Smooth muscle cell (in vitro differentiated cells): ENCODE data around the gene KIF18B. TPM values are rescaled to one million over a fixed set of nuclear protein-coding genes. Genes with fewer than 3 reads are reported as not detected.

Source experiments
- DNase-seq: peaks from one replicate; lab custom pipeline; 2025; ENCODE audit not compliant: unreplicated experiment; lab: John Stamatoyannopoulos, UW
- H2AFZ ChIP-seq: fragments of 200-600 bp; sonication (generic); 2 replicates; pipeline ENCODE4 v1.6.0; 2016; ENCODE audit warnings: antibody characterized with exemption, low read depth, mild to moderate bottlenecking
- H3F3A ChIP-seq: fragments of 200-600 bp; sonication (generic); 2 replicates; pipeline ENCODE4 v1.6.0; 2017; ENCODE audit warnings: antibody characterized with exemption, low read depth
- H3K27ac ChIP-seq: fragments of 200-600 bp; sonication (generic); 2 replicates; pipeline ENCODE4 v1.5.1; 2016; ENCODE audit warnings: low read depth, mild to moderate bottlenecking
- H3K27me3 ChIP-seq: fragments of 200-600 bp; sonication (generic); 2 replicates; pipeline ENCODE4 v1.6.1; 2016; ENCODE audit warnings: low read depth, mild to moderate bottlenecking
- H3K36me3 ChIP-seq: fragments of 200-600 bp; sonication (generic); 2 replicates; pipeline ENCODE4 v1.5.1; 2016; ENCODE audit warnings: low read depth
- H3K4me1 ChIP-seq: fragments of 200-600 bp; sonication (generic); 2 replicates; pipeline ENCODE4 v1.5.1; 2016; ENCODE audit warnings: low read depth
- H3K4me2 ChIP-seq: fragments of 200-600 bp; sonication (generic); 2 replicates; pipeline ENCODE4 v1.6.0; 2016; ENCODE audit warnings: mild to moderate bottlenecking
- H3K4me3 ChIP-seq: fragments of 200-600 bp; sonication (generic); 2 replicates; pipeline ENCODE4 v1.5.1; 2016; ENCODE audit warnings: mild to moderate bottlenecking
- H3K79me2 ChIP-seq: fragments of 200-600 bp; sonication (generic); 2 replicates; pipeline ENCODE4 v1.6.0; 2016; ENCODE audit warnings: low read depth, mild to moderate bottlenecking
- H3K9ac ChIP-seq: fragments of 200-600 bp; sonication (generic); 2 replicates; pipeline ENCODE4 v1.6.0; 2016; ENCODE audit warnings: low read depth
- H3K9me3 ChIP-seq: fragments of 200-600 bp; sonication (generic); replicated peaks from 2 replicates; pipeline ENCODE4 v1.5.1; 2016; ENCODE audit warnings: low read depth
- H4K20me1 ChIP-seq: fragments of 200-600 bp; sonication (generic); 2 replicates; pipeline ENCODE4 v1.6.0; 2016; ENCODE audit warnings: low read depth
- WGBS: methylation state at CpG from one replicate; pipeline ENCODE4 v1.1.7; 2016; ENCODE audit warnings: low lambda C conversion rate; 5-methylcytosine and 5-hydroxymethylcytosine counted together
- polyA plus RNA-seq: library from polyadenylated mRNA; unstranded; fragments of >200 nt; fragmentation: Nextera tagmentation; extraction: Ambion mirVana; gene quantifications from 2 replicates; pipeline ENCODE4 v1.2.1, GENCODE V29; 2016
- total RNA-seq: library from RNA; depleted of rRNA; stranded (reverse); fragments of >200 nt; gene quantifications from 2 replicates; pipeline ENCODE4 v1.2.3, GENCODE V29; 2014
- TF ChIP-seq, protein P1 (sequence below): fragments of 200-600 bp; sonication (generic); IDR thresholded peaks from 2 replicates; pipeline ENCODE4 v1.5.1; 2017; ENCODE audit warnings: borderline replicate concordance, mild to moderate bottlenecking, antibody characterized with exemption; ENCODE audit not compliant: insufficient read depth, poor library complexity, severe bottlenecking

Gene KIF18B
- total and polyA plus RNA-seq, 2 experiments from 2014 or later = 2.7 to 3.4 TPM

DNA sequence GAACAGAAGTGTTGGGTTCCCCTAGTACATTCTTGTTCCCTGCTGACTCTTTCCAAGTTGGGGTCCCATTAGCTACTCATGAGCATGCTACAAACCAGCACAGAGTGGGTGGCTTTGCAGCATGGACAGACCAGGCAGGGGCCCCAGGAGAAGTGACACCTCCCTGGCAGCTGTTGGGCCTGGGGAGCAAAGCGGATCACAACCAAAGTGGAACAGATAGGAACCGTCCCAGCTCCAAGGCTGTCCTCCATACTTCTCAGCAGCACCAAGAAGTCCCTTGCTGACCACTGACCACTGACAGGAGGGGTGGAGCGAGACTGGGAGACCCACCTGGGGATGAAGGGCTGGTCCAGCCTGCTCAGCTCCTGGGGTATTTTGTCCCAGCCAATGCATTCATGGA lies 19.9 kb downstream of the KIF18B start:
- Histone ChIP-seq H3K79me2 (no peaks in the 10 kb centered on the region), H3K4me1 (no peaks in the 10 kb centered on the region), H3K4me2 (no peak overlapping the region), H3F3A (no peaks in the 10 kb centered on the region), H3K9me3 (no peaks in the 10 kb centered on the region), H2AFZ (no peak overlapping the region), H3K4me3 (no peak overlapping the region), H4K20me1 (no peaks in the 10 kb centered on the region), H3K27ac (no peak overlapping the region), H3K9ac (no peak overlapping the region), H3K36me3 (no peaks in the 10 kb centered on the region), H3K27me3 (no peaks in the 10 kb centered on the region)
- TF ChIP-seq, protein P1, sequence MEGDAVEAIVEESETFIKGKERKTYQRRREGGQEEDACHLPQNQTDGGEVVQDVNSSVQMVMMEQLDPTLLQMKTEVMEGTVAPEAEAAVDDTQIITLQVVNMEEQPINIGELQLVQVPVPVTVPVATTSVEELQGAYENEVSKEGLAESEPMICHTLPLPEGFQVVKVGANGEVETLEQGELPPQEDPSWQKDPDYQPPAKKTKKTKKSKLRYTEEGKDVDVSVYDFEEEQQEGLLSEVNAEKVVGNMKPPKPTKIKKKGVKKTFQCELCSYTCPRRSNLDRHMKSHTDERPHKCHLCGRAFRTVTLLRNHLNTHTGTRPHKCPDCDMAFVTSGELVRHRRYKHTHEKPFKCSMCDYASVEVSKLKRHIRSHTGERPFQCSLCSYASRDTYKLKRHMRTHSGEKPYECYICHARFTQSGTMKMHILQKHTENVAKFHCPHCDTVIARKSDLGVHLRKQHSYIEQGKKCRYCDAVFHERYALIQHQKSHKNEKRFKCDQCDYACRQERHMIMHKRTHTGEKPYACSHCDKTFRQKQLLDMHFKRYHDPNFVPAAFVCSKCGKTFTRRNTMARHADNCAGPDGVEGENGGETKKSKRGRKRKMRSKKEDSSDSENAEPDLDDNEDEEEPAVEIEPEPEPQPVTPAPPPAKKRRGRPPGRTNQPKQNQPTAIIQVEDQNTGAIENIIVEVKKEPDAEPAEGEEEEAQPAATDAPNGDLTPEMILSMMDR = no peak
- WGBS = 100% methylated on average over 3 of the region's 3 CpGs
- no peak for DNase-seq

DNA sequence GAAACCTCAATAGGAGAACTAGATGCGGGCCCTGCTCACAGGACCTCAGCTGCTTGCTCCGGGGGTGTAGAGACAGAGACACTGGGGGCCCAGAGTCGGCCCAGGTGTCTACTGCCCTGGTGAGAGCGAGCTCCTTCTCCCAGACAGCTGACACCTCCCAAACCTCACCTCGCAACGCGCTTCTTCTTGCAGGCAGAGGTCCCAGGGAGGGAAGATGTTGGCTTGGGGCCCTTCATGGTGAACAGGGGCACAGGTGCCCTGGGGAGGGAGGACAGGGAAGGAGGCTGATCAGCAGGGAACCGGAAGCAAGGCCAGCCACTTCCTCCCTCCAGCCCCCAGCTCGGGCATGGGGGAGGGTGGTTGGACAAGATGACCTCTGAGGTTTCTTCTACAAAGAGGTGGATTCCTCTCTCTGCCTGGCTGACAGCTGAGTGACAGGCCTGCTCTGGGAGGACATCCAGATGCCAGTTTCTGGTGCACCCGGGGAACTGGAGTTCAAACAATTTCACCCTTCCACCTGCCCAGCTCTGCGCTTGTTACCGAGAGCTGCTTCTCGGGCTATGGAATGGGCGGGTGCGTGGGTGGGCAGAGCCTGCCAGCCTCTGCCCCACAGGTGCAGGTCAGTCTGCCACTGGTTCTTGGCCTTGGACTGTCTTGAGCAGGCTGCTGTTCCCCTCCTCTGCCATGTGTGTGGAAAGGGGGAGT lies 20.6 kb downstream of the KIF18B start:
- Histone ChIP-seq H3K79me2 (no peaks in the 10 kb centered on the region), H3K4me3 (no peak overlapping the region), H3K4me1 (no peaks in the 10 kb centered on the region), H3K36me3 (no peaks in the 10 kb centered on the region), H4K20me1 (no peaks in the 10 kb centered on the region), H3K9me3 (no peaks in the 10 kb centered on the region), H3K4me2 (no peak overlapping the region), H2AFZ (no peak overlapping the region), H3K27me3 (no peaks in the 10 kb centered on the region), H3K9ac (no peak overlapping the region), H3F3A (no peaks in the 10 kb centered on the region), H3K27ac (no peak overlapping the region)
- TF ChIP-seq, protein P1 = no peak
- 96% methylated on average over 15 of the region's 15 CpGs for WGBS
- no peak for DNase-seq

GRCh38 chr17:44925731-44926697 lies 21.6 kb downstream of the KIF18B start:
- Histone ChIP-seq H3K9me3 (no peaks in the 10 kb centered on the region), H2AFZ (no peak overlapping the region), H3K9ac (no peak overlapping the region), H3K27ac (no peak overlapping the region), H3K4me1 (peaks cover 3% of the 10 kb centered on the region), H4K20me1 (no peaks in the 10 kb centered on the region), H3K36me3 (no peaks in the 10 kb centered on the region), H3K27me3 (no peaks in the 10 kb centered on the region), H3K79me2 (no peaks in the 10 kb centered on the region), H3K4me3 (no peak overlapping the region), H3F3A (no peaks in the 10 kb centered on the region), H3K4me2 (no peak overlapping the region)
- TF ChIP-seq, protein P1 = no peak
- DNase-seq = no peak
- 97% methylated on average over 18 of the region's 18 CpGs for whole genome bisulfite sequencing
